PC-9 (cell line): ENCODE data around the gene TENM4. TPM values are rescaled to one million over a fixed set of nuclear protein-coding genes. Genes with fewer than 3 reads are reported as not detected.

Experiments
- BruUV-seq: library from RNA; stranded (reverse); fragments of 400-500 nt; replicated peaks from 2 replicates; lab custom pipeline; 2021; lab: Mats Ljungman, UMichigan
- CTCF ChIA-PET: fragments of 300-600 bp; sonication (Branson Sonifier 250); formaldehyde crosslinking; loops from one replicate; lab custom pipeline; 2022; ENCODE audit warnings: antibody characterized with exemption; lab: Charles Lee
- POLR2A ChIA-PET: fragments of 300-600 bp; sonication (Branson Sonifier 250); formaldehyde crosslinking; loops from one replicate; lab custom pipeline; 2022; ENCODE audit warnings: antibody characterized with exemption; ENCODE audit not compliant: unreplicated experiment; lab: Charles Lee
- DNase-seq, 2 experiments: peaks; one replicate each; pipeline versions ENCODE4 v3.0.0 to v3.0.0-alpha.2; 2015 to 2022; ENCODE audit warnings: mixed read lengths in 1 of 2
- H2AFZ ChIP-seq: fragments of 200-600 bp; sonication (generic); 2 replicates; pipeline ENCODE4 v1.8.1; 2017; ENCODE audit warnings: antibody characterized with exemption
- H3F3A ChIP-seq: fragments of 200-600 bp; sonication (generic); 2 replicates; pipeline ENCODE4 v1.8.1; 2017; ENCODE audit warnings: antibody characterized with exemption, mild to moderate bottlenecking, low read depth; ENCODE audit not compliant: insufficient read depth
- H3K27ac ChIP-seq: fragments of 200-600 bp; sonication (generic); 2 replicates; pipeline ENCODE4 v1.6.1; 2016; ENCODE audit warnings: mixed run types
- H3K27me3 ChIP-seq: fragments of 200-600 bp; sonication (generic); 2 replicates; pipeline ENCODE4 v1.6.1; 2016; ENCODE audit warnings: low read depth, mixed run types; ENCODE audit not compliant: insufficient read depth
- H3K36me3 ChIP-seq: fragments of 200-600 bp; sonication (generic); 2 replicates; pipeline ENCODE4 v1.6.1; 2016; ENCODE audit warnings: low read depth, mixed run types
- H3K4me1 ChIP-seq: fragments of 200-600 bp; sonication (generic); replicated peaks from 2 replicates; pipeline ENCODE4 v1.6.1; 2016; ENCODE audit warnings: mixed run types; ENCODE audit not compliant: insufficient read depth
- H3K4me2 ChIP-seq: fragments of 200-600 bp; sonication (generic); 2 replicates; pipeline ENCODE4 v1.6.1; 2017; ENCODE audit warnings: mixed run types
- H3K4me3 ChIP-seq: fragments of 200-600 bp; sonication (generic); 2 replicates; pipeline ENCODE4 v1.6.1; 2016; ENCODE audit warnings: mixed run types
- H3K79me2 ChIP-seq: fragments of 200-600 bp; sonication (generic); 2 replicates; pipeline ENCODE4 v1.6.1; 2017; ENCODE audit warnings: low read depth, mixed run types
- H3K9me2 ChIP-seq: fragments of 200-600 bp; sonication (generic); 2 replicates; pipeline ENCODE4 v1.8.1; 2017; ENCODE audit warnings: mild to moderate bottlenecking; ENCODE audit not compliant: insufficient read depth
- H3K9me3 ChIP-seq: fragments of 200-600 bp; sonication (generic); 2 replicates; pipeline ENCODE4 v1.8.1; 2016; ENCODE audit warnings: low read depth; ENCODE audit not compliant: insufficient read depth
- H4K20me1 ChIP-seq: fragments of 200-600 bp; sonication (generic); 2 replicates; pipeline ENCODE4 v1.8.1; 2017; ENCODE audit not compliant: insufficient read depth
- CTCF ChIP-seq: fragments of 200-600 bp; sonication (generic); conservative IDR thresholded peaks from 2 replicates; pipeline ENCODE4 v1.6.1; 2017; ENCODE audit warnings: mixed run types, antibody characterized with exemption, mild to moderate bottlenecking, moderate library complexity
- EZH2 ChIP-seq: fragments of 200-600 bp; sonication (generic); IDR thresholded peaks from 2 replicates; pipeline ENCODE4 v1.8.0; 2017; ENCODE audit warnings: antibody characterized with exemption, low read depth
- intact Hi-C: fragments of 100-400 bp; cut with micrococcal nuclease; formaldehyde crosslinking; loops from one replicate; pipeline ENCODE4 v1.10.0; 2022; ENCODE audit not compliant: unreplicated experiment
- total RNA-seq: library from RNA; stranded (reverse); gene quantifications from 2 replicates; pipeline ENCODE4 v1.2.3, GENCODE V29; 2021

Gene TENM4
- total RNA-seq, 1 experiment from 2014 or later = not detected

GRCh38 chr11:79472819-79473529 lies 32.1 kb upstream of the TENM4 start:
- Histone ChIP-seq H3K79me2 (no peaks in the 10 kb centered on the region), H3K4me1 (no peaks in the 10 kb centered on the region), H3K27me3 (peaks cover 62% of the 10 kb centered on the region), H3K27ac (no peak overlapping the region), H3K36me3 (no peaks in the 10 kb centered on the region), H2AFZ (no peak overlapping the region), H3K4me2 (no peak overlapping the region), H3K9me2 (no peaks in the 10 kb centered on the region), H3K4me3 (no peak overlapping the region), H3F3A (no peaks in the 10 kb centered on the region), H3K9me3 (no peaks in the 10 kb centered on the region), H4K20me1 (no peaks in the 10 kb centered on the region)
- CTCF ChIA-PET = no interaction called here
- no TSS peak for BruUV-seq
- TF ChIP-seq EZH2 (no peak), CTCF (no peak)
- DNase-seq = no peak
- POLR2A ChIA-PET = no interaction called here
- intact Hi-C loops = no loop called here

GRCh38 chr11:79471071-79471844 lies 30.4 kb upstream of the TENM4 start:
- Histone ChIP-seq H3K27me3 (peaks cover 55% of the 10 kb centered on the region), H3K9me2 (no peaks in the 10 kb centered on the region), H4K20me1 (no peaks in the 10 kb centered on the region), H3K36me3 (no peaks in the 10 kb centered on the region), H2AFZ (no peak overlapping the region), H3K27ac (no peak overlapping the region), H3F3A (no peaks in the 10 kb centered on the region), H3K4me1 (no peaks in the 10 kb centered on the region), H3K4me2 (no peak overlapping the region), H3K79me2 (no peaks in the 10 kb centered on the region), H3K9me3 (no peaks in the 10 kb centered on the region), H3K4me3 (no peak overlapping the region)
- no peak for DNase-seq
- TF ChIP-seq EZH2 (no peak), CTCF (no peak)
- BruUV-seq = no TSS peak
- POLR2A ChIA-PET = no interaction called here
- intact Hi-C loops = no loop called here
- CTCF ChIA-PET = no interaction called here

GRCh38 chr11:79470161-79470560 lies 29.3 kb upstream of the TENM4 start:
- H3F3A ChIP-seq = no peaks in the 10 kb centered on the region
- no peaks in the 10 kb centered on the region for H3K9me2 ChIP-seq
- no peaks in the 10 kb centered on the region for H3K4me1 ChIP-seq
- peaks cover 46% of the 10 kb centered on the region; the same call in 1 of the 2 replicates for H3K27me3 ChIP-seq
- no peaks in the 10 kb centered on the region for H3K9me3 ChIP-seq
- ChIA-PET CTCF (no interaction called here), POLR2A (no interaction called here)
- DNase-seq = no peak
- no peak overlapping the region for H2AFZ ChIP-seq
- intact Hi-C loops = no loop called here
- TF ChIP-seq CTCF (no peak), EZH2 (no peak)
- no TSS peak for BruUV-seq
- H3K4me2 ChIP-seq = no peak overlapping the region
- H3K79me2 ChIP-seq = no peaks in the 10 kb centered on the region
- H3K36me3 ChIP-seq = no peaks in the 10 kb centered on the region
- H4K20me1 ChIP-seq = no peaks in the 10 kb centered on the region
- no peak overlapping the region for H3K4me3 ChIP-seq
- H3K27ac ChIP-seq = no peak overlapping the region
